Lung microvascular endothelial cell (primary cell): ENCODE data around the gene GPAT2. TPM values are rescaled to one million over a fixed set of nuclear protein-coding genes. Genes with fewer than 3 reads are reported as not detected.
A peak's percentile ranks its signal among the peaks of the same experiment; 100 is the strongest.
"Not testable (repeated sequence)": the region's sequence is repeated elsewhere in the genome, so short reads cannot be mapped to it uniquely, and the experiment has no call there.

ENCODE experiments used
- DNase-seq, 2 donors: peaks; one replicate each; pipeline versions ENCODE4 v3.0.0 to v3.0.0-alpha.2; 2010; ENCODE audit warnings: low read depth in 2 of 2
- total RNA-seq: library from RNA; depleted of rRNA; stranded (reverse); fragments of >200 nt; gene quantifications from 2 replicates; pipeline ENCODE4 v1.2.1, GENCODE V29; 2014

The GPAT2 gene
- total RNA-seq, 1 donor from 2014 or later = 4.6 TPM

DNA sequence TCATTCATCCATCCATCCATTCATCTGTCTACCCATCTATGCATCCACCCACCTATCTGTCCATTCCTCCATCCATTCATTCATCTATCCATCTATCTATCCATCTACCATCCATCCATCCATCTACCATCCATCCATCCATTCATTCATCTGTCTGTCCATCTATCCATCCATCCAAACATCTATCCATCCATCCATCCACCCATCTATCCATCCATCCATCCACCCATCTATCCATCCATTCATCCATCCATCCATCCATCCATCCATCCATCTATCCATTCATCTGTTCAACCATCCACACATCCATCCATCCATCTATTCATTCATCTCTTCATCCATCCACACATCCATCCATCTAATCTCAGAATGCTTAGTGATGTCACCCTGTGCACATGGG, 30.0 kb upstream of the GPAT2 start:
- not testable (repeated sequence) for DNase-seq

DNA sequence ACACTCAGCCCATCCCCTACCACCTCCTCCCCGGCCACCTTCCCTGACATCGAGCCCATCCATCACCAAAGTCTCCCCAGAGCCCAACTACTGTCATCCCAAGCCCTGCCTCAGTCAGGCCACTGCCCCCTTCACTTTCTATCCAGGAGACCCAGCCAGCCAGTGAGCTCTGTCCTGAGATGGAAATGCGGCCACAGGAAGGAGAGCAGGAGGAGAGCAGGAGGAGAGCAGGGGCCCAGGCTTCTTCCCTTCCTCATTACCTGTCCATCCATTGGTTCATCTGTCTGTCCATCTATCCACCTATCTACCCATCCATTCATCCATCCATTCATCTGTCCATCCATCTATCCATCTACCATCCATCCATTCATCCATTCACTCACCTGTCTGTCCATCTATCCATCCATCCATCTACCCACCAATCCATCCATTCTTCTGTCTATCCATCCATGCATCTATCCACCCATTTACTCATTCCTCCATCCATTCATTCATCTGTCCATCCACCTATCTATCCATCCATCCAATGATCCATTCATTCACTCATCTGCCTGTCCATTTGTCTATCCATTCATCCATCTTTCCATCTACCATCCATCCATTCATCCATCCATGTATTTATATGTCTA, 29.4 kb upstream of the GPAT2 start:
- not testable (repeated sequence) for DNase-seq

DNA sequence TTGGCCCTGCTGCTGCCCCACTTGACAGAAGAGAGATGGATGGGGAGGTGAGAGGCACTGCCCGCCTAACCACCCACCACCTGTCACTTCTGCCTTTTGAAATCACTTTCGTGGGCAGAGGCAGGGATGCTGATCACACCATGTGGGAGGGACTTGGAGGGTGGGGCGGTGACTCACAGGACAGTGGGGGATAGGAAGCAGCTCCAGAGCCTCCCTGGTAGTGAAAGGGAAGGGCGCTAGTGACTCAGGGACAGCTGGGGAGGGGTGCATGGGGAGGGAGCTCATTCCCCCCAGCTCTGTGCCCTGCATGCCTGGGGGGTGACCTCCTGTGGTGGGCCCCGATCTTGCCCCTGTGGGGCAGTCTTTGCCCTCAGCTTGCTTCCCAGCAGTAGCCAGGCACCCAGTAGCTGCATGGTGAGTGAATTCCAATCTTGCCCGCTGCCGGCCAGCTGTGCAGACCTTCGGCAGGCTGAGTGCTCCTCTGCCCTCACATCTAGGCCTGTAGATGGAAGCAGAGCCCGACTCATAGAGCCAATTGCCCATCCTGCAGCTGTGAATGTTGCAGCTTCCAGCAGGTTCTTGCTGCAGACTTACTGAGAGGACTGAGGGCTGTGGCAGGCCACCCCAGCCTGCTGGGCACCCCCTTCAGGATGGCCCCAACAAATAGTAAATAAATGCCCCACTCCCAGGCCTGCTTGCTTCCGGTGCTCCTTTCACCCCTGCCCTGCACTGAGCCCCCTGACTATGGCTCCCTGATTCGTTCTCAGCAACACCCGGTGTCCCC, 28.6 kb upstream of the GPAT2 start:
- peak; percentile 17 to 40 for DNase-seq

DNA sequence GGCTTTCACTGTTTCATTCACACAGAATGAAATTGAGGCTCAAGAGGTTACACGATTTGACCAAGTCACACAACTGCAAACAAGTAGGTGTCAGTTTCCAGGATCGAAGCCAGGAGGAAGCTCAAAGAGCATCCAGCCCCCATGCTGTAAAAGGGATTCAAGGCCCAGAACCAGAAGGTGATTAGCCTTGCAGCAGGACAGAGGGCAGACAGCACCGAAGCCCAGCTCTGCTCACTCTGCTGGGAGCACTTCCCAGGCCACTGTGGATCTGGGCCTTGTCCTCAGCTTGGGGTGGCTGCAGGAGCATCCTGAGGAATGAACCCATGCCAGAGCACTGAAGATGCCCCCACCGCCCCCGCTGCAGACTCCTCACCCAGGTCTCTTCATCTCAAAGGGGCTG, 27.8 kb upstream of the GPAT2 start:
- DNase-seq = not testable (repeated sequence)

DNA sequence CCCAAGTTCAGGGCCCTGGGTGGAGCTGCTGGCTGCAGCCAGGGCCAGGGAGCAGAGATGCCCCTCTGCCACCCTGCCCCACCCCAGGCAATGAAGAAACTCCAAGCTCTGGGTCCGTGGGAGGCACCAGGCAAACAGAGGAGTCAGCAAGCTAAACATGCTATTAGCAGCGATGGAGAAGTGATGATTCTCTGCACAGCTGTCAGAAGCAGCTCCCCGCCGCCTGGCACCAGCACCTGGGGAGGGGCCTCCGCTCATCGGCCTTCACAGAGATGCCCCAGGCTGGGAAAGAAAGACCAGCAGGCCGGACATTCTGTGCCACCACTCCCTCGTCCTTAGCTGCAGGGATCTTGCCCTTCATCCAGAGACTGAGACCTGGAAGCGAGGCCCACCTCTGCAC, 27.2 kb upstream of the GPAT2 start:
- not testable (repeated sequence) for DNase-seq

DNA sequence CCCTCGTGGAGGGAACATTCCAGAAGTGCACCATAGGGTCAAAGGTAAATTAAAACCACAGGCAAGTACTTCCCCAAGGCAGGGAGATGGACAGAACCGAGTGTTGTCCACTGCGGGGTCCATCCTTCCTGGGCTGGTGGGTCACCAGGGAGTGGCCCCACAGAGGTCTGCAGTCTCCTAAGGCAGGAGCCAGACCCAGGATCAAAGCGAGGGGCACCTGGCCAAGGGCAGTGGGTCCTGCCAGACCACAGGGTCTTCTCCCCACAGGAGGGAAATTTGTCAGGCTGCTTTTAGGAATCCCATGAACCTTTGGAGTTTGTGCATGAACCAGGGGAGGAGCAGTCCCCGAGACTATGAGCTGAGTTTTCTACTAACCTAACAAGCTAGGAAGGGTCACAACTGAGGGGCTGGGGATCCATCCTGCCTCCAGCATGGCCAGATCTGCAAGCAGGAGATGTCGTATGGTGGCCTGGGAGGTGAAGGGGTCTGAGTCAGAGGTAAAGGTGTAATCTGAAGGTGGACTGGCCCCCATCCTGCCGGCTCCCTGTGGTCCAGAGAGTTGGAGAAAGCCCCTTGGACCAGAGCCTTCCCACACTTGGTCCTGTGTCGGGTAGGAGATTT, 26.6 kb upstream of the GPAT2 start:
- DNase-seq = not testable (repeated sequence)

DNA sequence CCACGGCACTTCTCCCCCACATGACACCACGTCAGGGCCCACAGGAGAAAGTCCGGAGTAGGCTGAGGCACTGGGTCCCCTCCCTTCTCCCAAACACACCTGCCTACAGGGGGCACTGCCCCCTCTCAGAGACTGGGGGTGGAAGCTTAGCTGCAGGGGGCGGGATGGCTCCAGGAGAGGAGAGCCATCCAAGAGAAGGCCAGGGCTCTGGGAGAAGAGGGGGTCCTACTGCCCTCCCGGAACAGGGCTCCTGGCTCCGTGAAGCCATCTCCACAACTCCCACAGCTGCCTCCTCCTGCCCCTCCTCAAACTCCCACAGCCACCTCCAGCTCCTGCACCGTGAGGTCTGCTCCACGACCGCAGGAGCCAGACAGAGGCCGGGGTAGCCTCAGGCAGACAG, 25.6 kb upstream of the GPAT2 start:
- DNase-seq = not testable (repeated sequence)

DNA sequence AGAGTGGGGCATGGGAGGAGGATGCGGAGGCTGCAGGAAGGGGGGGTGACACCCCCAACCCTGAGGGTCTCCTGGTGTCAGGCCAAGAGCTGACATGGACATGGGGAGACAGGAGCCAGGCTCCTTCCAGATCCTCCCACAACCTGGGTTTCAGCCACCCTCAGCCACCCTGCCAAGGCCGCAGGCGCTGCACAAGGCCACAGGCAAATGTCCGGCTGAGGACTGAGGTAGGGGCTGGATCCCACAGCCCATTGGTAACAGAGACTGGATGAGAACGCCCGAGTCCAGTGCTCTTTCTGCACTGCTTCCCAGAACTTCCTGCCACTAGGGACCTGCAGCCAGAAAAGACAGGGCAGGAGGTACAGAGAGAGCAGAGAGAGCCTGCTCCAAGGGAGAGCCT, 24.7 kb upstream of the GPAT2 start:
- not testable (repeated sequence) for DNase-seq

DNA sequence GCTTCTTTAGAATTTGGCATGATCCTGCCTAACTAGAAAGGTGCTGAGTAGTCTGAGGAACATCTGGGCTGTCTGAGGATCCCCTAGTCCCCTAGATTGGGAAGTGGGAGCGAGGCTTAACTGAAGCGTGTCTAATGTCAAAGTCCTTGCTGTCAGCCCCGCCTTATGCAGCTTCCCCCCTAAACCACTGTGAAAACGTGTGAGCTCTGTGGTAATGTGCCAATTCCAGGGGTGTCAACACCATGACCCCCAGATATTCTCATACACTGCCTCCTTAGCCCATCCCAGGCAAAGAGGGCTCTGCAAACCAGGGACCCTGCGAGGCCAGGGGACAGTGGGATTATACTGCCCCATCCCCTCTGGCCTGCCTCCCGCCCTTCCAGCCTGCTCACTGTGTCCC, 21.1 kb upstream of the GPAT2 start:
- not testable (repeated sequence) for DNase-seq

DNA sequence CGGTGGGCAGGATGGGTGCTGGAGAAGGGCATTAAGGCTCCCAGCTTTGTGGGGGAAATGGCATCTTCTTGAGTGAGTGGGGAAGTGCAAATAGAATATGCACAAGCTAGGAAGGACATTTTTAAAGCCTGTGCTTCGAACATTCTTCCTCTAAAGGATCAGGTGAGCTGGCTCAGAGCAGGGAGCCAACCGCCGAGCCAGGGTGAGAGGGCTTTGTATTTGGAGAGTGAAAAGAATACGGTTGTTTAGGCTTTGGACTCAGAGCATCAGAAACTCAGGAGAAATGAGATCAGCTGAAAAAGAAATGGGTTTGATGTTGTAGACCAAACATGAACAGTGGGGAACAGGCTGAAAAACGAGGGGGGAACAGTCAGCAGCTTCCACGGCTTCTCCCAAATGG, 19.8 kb upstream of the GPAT2 start:
- not testable (repeated sequence) for DNase-seq

DNA sequence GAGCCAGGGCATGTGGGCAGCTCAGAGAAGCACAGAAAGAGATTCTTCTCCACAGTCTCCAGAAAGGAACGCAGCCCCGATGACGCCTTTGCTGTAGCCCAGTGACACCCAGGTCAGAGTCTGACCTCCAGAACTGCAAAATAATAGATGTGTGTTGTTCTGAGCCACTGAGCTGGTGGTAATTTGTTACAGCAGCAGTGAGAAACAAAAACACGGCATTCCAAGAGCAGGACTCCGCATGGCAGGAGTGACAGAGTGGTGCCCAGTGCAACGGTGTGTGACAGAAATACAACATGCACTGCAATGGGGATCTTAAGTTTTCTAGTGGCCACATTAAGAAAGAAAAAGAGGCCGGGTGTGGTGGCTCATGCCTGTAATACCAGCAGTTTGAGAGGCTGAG, 18.7 kb upstream of the GPAT2 start:
- DNase-seq = not testable (repeated sequence)

DNA sequence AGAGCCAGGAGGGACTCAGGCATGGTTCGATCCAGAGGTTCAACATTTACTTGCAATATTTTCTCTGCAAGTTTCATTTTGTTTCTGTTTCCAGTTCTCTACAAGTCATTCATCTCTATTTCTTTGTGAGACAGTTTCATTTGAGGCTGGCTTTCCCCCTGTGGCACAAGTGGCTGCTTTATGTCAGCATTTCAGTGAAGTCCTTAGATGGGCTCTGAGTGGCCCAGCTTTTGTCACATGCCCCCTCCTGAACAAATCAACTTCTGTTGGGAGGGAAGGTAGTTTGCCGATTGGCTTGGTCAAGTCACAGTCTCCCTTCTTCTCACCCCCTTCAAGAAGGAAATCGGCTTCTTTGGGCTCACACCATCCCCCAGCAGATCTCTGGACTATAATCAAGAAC, 17.9 kb upstream of the GPAT2 start:
- DNase-seq = not testable (repeated sequence)

DNA sequence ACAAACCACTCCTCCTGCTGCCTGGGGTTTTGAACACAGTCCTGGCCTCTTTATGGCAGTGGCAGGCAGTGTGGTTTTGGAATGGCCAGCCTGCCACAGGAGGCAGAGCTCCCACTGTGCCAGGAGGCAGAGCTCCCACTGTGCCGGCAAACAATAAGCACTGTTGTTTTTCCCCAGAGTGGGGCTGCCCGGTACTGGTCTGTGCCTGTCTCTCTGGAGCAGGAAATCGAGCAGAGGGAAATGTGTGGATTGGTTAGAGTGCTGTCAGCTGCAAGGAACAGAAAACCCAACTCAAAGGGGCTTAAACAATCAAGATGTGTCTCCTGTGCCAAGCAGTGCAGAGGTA, 15.2 kb upstream of the GPAT2 start:
- not testable (repeated sequence) for DNase-seq

DNA sequence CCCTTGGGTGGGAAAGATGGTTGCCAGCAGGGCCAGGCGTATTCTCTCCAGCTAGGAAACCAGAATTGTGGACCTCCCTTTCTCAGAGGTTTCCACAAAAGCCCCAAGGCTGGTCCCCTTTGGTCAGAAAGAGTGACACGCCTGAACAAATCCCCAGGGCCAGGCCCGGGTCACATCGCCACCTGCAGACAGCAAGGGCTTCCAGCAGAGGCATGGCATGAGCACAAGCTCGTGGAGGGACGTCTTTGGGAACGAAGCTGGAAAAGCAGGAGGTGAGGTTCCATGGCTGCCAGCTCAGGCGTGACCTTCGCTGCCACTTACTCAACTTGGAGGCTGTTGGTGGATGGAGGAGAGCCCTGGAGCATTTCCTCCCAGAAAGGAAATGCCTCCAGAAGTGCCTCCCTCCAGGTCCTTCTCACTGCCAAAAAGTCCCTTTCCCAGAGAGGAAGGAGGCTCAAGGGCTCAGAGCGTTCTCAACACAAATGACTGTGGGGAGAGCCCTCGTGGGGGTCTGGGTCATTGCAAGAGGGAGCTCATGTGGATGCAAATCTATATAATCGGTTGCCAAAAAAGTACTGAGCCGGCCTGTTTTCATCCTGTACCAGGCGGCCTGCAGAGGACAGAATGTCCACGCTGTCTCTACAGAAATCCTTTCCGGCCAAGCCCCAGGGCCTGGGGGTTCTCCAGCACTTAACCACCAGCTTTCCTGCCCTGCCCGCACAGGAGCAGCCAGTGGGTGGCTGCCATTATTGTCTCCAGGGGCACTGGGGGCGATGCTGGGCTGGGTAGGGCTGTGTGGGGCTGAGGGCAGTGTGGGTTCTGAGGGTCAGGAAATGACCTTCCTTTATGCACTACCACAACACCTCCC, 14.6 kb upstream of the GPAT2 start:
- DNase-seq = not testable (repeated sequence)

DNA sequence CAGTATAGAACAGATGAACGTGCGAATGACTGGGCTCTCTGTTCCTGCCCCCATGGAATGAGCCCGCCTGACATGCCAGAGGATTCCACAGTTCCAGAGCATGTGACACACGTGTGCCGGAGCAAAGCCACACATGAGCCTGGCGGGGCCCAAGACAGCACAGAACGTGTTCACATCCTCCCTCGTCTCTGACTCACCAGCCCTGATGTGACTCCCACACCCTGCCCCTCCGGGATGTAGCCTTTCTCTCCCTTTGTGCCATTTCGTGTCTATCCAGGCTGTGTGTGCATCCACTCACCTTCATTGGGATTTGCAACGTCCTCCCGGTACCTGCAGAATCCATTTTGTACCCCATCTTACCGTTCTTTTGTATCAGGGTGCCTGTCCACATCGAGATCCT, 838 bp upstream of the GPAT2 start:
- DNase-seq = not testable (repeated sequence)

DNA sequence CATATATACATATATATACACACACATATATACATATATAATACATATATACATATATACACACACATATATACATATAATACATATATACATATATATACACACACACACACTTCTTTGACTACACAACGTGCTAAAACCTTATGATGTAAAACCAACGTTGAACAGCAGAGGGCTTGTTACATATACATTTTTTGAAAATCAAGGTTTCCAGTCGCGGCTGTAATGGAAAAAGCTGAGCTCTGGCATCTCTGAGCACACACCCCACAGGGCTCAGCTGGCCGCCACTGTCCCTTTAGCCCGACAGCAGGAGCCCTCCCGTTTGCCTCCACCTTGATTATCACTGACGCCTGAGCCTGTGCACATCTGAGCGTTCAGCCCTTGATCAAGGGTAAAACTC, 719 bp downstream of the GPAT2 start:
- DNase-seq = not testable (repeated sequence)

DNA sequence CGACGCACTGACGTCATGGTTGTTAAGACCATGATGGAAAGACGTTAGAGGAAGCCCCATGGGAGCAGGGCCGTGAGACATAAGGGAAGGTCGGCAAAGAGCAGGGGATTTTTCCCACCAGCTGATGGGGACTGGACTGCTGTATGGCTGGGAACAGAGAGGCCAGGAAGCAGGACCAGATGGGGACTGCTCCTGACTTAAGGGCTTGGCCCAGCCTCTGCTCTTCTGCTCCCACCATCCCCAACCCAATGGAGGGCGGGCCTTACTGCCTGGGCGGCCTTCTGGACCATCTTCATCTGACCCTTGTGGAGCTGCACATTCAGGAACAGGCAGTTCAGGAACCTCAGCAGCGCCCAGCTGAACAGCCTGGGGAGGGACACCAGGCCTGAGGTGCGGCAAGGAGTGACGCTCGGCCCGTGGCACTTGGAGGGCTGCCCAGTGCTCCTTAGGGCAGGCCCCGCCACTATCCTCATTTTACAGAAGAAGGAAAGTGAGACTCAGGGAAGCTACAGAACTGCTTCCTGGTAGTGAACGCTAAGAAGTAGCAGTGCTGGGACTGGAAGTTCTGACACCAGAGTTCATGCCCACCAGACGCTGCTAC, 6.9 kb downstream of the GPAT2 start:
- not testable (repeated sequence) for DNase-seq

DNA sequence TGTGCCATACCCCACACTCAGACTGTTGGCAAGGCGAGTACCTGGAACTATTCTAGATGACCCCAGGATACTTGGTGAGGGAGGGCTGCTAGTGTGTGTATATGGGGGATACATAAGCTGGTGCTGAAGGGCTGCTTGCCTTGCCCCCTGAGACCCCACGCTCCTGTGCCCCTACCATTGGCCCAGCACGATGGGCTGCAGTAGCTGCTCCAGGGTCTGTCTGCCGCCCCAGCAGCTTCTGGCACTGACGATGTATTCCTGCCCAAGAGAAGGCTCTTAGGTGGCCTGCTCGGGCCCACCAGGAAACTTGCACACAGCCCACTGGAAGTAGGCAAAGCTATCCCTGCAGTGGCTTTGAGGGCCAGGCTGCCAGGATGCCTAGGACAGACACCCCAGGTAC, 9.0 kb downstream of the GPAT2 start:
- DNase-seq = not testable (repeated sequence)

DNA sequence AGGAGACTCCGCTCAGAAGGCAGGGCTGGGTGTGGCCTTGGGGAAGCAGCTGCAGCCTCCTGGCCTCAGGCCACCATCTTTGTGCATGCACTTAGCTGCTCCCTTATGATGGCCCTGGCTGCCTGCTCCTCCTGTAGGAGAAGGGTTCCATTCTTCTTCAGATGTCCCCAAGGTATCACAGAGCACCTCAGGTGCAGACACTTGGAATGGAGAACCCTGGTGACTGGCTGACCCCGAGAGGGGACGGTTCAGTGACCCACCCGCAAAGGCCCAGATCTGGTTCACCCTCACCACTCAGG, 9.6 kb downstream of the GPAT2 start:
- DNase-seq = no peak

DNA sequence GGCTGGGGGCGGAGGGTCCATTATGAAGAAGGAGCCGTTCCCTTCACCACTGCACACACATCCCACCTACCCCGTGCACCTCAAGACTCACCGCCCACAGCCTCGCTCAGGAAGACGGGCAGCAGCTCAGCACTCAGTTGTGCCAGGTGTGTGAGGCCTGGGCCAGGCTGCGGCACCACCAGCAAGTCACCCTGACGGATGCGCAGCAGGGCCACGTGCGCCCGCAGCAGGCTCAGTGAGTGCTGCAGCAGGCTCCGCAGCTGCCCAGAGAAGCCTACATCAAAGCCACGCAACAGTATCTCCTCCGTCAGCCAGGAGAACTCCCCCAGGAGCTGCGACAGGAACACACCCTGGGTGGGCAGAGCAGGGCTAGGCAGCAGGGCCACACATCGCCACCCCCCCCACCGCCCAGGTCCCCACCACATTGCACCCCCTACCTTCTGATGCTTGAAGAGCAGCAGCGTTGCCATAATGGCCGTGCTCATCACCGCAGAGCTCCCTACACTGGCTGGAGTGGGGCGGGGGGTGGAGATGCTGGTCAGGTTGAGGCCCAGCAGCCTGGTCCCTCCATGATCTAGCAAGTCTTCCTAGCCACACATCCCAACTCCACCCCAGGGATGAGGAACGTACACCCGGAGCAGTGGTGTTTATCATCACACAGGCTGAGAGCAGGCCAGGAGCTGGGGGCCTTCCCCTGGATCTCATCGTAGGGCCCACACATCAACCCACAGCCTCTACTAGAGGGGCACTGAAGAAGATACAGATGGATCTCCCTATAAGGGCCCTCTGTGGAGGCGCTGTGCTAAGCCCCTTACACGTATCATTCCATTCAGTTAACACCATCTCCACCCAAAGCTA, 10.2 kb downstream of the GPAT2 start:
- no peak for DNase-seq

DNA sequence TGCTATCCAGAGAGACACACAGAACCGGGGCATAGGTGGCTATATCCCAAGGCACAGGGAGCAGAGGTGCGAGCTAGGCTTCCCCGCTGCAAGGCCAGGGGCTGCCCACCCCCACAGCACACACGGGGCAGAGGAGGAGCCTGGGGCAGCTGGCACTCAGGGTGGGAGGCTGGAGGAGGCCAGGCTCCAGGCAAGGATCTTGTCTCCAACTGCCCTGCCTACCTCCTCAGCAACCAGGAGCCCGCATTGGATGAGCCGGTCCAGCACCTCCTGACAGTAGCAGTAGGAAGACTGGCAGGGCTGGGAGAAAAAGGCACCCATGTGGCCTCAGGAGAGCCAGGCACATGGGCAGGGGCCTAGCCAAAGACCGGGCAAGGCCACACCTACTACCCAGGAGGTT, 11.0 kb downstream of the GPAT2 start:
- DNase-seq = not testable (repeated sequence)
